LNCAP (cell line): ENCODE measurements around the gene SPAG17.

ENCODE experiments used
- TF ChIP-seq, protein P1 (sequence below): fragments of 450-650 bp; IDR thresholded peaks from 2 replicates; pipeline ENCODE4 v1.5.1; 2017; ENCODE audit warnings: mild to moderate bottlenecking

The SPAG17 gene

DNA sequence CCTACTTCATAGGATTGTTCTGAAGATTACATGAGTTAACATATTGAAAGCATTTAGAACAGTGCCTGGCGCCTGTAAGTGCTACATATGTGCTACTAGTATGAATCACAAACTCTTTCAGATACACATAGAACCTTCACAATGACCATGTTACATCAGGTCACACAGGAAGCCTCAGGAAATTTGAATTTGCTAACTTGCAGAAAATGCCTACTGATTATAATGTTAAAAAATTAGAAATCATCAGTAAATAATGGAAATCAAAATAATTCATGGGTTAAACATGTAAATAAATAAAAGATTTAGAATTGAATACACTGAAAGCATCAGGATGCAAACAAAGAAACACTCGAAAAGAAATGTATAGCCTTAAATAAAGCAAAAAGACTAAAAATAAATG, 94.9 kb downstream of the SPAG17 start:
- TF ChIP-seq, protein P1, sequence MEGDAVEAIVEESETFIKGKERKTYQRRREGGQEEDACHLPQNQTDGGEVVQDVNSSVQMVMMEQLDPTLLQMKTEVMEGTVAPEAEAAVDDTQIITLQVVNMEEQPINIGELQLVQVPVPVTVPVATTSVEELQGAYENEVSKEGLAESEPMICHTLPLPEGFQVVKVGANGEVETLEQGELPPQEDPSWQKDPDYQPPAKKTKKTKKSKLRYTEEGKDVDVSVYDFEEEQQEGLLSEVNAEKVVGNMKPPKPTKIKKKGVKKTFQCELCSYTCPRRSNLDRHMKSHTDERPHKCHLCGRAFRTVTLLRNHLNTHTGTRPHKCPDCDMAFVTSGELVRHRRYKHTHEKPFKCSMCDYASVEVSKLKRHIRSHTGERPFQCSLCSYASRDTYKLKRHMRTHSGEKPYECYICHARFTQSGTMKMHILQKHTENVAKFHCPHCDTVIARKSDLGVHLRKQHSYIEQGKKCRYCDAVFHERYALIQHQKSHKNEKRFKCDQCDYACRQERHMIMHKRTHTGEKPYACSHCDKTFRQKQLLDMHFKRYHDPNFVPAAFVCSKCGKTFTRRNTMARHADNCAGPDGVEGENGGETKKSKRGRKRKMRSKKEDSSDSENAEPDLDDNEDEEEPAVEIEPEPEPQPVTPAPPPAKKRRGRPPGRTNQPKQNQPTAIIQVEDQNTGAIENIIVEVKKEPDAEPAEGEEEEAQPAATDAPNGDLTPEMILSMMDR = no peak

DNA sequence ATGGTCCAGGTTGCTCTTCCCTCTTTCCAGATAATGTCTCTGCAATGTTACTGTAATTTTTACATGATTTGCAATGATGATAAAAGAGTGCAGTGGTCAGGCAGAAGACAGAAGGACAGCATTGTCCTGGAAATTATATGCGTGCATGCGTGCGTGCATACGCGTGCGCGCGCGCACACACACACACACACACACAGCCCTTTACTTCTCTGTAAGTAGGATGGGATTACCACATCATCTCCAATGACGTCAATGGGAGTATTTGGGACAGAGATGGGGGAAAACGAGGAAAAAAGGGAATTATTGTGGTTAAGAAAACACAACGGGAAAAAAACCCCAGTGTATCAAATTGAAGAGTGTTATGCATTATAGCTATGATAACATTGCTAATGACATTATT, 99.7 kb downstream of the SPAG17 start:
- TF ChIP-seq, protein P1 = no peak

DNA sequence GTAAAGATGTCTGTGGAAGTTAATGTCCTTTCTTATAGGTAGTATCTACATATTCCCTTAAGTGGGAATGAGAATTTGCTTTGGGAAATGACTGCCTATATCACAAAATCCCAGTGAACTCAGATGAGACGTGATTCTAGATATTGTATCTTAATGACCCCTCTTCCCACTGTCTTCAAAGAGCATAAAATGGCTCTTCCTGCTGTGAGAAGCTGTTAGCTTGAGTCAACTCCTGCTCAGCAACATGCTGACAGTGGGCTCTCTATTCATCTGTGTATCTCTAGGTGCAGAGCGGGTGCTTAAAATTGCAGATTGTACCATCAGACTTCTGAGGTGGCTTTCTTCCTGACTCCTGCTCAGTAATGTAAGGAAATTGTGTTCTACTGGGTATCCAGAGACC, 100.6 kb downstream of the SPAG17 start:
- TF ChIP-seq, protein P1 = no peak

DNA sequence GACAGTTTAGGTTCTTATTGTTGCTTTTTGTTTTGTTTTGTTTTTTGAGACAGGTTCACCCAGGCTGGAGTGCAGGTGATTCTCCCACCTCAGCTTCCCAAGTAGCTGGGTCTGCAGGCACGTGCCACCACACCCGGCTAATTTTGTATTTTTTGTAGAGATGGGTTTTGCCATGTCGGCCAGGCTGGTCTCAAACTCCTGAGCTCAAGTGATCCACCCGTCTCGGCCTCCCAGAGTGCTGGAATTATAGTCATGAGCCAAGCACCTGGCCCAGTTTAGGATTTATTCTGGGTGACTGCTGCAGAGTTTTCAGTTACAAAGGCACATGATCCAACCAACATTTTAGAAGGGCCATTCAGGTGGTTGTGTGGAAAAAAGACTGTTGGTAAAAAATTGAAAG, 102.0 kb downstream of the SPAG17 start:
- TF ChIP-seq, protein P1 = no peak

DNA sequence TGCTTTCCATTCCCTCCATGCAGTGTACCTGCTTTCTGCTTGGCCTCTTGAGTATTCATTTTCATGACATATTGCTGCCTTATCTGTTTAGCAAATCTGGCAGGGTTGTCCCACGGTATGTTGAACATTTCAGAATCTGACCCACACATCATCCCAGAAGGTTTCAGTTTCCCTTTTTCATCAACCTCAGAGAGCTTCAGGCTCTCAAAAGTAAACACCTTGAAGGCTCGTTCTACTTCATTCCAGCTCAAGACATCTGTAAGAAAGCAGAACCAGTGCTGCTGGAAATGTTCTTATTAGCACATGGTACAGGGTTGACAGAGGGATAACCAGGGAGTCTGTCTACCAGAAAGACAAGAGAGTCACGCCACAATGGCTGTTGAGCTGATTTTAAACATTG, 103.6 kb downstream of the SPAG17 start:
- TF ChIP-seq, protein P1 = no peak

DNA sequence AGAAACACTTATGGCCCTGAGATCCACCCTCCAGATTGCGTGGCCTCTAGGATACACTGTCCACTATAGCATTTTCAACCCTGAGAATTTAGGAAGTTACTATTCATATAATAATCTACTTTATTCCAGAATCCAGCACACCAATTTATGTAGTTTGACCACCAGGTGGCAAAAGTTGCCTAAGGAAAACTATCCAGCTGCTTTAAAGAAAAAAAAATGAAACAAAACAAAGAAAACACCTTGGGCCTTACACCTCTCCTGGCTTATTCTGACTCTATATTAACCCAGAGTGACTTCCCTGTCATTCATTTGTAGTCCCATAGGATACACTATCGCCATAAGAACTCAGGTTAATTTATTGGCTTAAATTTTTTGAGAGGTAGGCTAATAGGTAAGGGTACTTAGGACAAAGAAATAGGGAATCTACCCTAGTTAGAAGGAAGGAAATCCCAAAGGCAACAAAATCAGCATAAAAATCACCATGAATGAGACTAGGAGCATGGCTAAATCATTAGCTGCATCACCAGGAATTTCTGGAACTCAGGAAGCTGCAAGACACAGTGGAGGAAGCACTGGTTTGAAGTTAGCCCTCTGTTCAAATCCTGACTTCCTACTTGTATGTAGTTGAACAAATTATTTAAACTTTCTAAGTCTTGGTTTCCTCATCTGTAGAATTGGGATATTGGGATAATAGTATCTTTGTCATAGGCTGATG, 107.5 kb downstream of the SPAG17 start:
- TF ChIP-seq, protein P1 = peak; percentile 74

DNA sequence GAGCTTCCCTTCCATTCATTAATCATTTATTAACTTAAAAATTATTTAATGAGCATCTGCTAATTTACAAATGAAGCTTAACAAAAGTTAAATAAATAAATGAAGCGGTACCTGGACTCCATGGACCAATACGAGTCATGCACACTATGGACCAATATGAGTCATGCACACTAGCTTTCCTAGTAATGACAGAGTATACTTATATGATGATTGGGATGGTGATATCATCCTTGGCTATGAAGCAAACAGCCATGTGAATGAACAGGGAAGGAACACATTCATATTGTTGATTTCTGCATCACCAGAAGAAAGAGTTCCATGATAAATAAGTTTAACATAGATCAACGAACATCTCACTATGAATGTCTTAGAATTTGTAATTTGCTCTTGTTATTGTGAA, 109.9 kb downstream of the SPAG17 start:
- TF ChIP-seq, protein P1 = no peak
